GM19328 (cell line): ENCODE data around the gene SCN11A.
"Not testable (repeated sequence)": the region's sequence is repeated elsewhere in the genome, so short reads cannot be mapped to it uniquely, and the experiment has no call there.

Experiments used
- ATAC-seq: cut with Tn5 transposase; IDR thresholded peaks from one replicate; pipeline ENCODE4 v1.9.1; 2021; ENCODE audit warnings: mild to moderate bottlenecking, moderate library complexity; ENCODE audit not compliant: unreplicated experiment

SCN11A gene

GRCh38 chr3:39067286-39067685 lies 15.5 kb upstream of the SCN11A start:
- ATAC-seq, result no peak

DNA sequence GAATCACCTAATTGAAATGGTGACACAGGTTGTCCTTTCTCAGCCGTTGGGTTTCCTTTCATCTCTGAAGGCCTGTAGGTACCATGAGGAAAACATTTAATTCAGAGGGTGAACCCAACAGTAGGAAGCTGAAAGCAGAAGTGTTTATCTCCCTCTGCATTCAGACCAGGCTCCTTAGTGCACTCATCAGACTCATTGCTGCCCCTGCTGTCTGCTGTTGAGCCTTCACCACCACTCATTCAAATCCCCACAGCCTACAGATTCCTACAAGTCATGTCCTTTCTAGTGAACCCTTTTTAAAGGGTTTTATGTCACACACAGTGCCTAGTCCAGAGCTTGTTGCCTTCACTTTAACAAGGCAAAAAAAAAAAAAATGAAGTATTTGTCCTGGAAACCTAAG lies 13.5 kb upstream of the SCN11A start:
- peak; percentile 97 for ATAC-seq

GRCh38 chr3:39064646-39065045 lies 12.9 kb upstream of the SCN11A start:
- ATAC-seq, result no peak

GRCh38 chr3:39063143-39063542 lies 11.4 kb upstream of the SCN11A start:
- no peak for ATAC-seq

DNA sequence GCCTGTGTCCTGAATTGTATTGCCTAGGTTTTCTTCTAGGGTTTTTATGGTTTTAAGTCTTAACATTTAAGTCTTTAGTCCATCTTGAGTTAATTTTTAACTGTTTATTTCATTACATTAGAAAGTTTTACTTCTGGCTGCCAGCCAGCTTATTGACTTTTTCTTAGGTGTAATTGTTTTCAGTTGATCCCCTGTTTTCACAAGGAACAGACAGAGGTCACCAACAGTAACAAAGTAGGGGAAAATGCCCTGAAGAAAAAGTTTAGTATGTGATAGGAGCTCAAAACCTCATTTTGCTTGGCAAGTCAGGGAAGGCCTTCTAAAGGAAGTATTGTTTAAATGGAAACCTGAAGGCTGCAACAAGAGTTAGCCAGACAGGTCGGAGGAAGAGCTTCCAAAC lies 10.4 kb upstream of the SCN11A start:
- ATAC-seq, result no peak

DNA sequence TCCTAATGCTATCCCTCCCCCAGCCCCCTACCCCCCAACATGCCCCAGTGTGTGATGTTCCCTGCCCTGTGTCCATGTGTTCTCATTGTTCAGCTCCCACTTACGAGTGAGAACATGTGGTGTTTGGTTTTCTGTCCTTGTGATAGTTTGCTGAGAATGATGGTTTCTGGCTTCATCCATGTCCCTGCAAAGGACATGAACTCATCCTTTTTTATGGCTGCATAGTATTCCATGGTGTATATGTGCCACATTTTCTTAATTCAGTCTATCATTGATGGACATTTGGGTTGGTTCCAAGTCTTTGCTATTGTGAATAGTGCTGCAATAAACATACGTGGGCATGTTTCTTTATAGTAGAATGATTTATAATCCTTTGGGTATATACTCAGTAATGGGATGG lies 9.5 kb upstream of the SCN11A start:
- ATAC-seq, result not testable (repeated sequence)

GRCh38 chr3:39056151-39056550 lies 4.4 kb upstream of the SCN11A start:
- ATAC-seq, result no peak

DNA sequence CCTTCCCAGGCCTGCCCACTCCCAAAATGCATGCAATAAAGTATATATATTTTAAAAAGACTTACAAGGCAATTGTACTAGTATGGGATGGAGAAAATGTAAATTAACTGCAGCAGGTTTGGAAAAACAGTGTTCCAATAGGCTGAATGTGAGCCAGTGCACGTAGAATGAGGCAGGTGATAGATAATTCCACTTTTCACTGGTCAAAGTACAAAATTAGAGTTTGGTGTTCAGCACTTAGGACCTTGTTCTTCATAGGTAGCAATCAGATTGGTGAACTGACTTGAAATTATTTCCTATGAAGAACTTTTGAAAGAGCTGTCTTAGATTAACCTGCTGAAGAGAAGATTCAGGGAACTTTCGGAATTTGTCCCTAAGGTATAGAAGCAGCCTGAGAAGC lies 2.0 kb upstream of the SCN11A start:
- no peak for ATAC-seq

- no peak for ATAC-seq
Measured at GRCh38 chr3:39052583-39052982, 839 bp upstream of the SCN11A start.

- ATAC-seq, result no peak
Measured at GRCh38 chr3:39050029-39050428, 1.7 kb downstream of the SCN11A start.

GRCh38 chr3:39038165-39038564 lies 13.6 kb downstream of the SCN11A start:
- no peak for ATAC-seq

GRCh38 chr3:39029556-39029955 lies 22.2 kb downstream of the SCN11A start:
- ATAC-seq, result no peak

- no peak for ATAC-seq
Measured at GRCh38 chr3:39028546-39028945, 23.2 kb downstream of the SCN11A start.

- no peak for ATAC-seq
Measured at GRCh38 chr3:39025222-39025970, 26.3 kb downstream of the SCN11A start.

DNA sequence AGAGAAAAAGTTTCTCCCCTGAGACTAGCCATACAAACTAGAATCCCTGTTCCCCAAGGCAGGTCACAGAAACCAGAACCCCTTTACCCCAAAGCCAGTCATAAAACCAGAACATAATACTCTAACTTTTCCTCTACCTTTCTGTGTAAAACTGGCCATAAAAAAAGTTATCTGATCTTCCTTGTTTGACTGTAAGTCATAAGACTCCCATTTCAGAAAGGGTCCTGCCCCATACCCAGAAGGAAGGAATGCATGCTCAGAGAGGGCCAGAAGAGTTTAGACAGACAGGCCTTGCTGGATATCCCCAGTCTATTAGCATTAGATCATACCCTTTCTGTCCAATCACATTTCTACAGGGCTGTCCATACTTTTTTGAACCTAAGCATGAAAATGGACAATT lies 27.2 kb downstream of the SCN11A start:
- no peak for ATAC-seq

GRCh38 chr3:39022286-39022630 lies 29.5 kb downstream of the SCN11A start:
- ATAC-seq, result no peak

GRCh38 chr3:39021465-39022285 lies 30.1 kb downstream of the SCN11A start:
- ATAC-seq, result no peak

GRCh38 chr3:39021029-39021428 lies 30.7 kb downstream of the SCN11A start:
- no peak for ATAC-seq

GRCh38 chr3:39019299-39019698 lies 32.4 kb downstream of the SCN11A start:
- no peak for ATAC-seq

DNA sequence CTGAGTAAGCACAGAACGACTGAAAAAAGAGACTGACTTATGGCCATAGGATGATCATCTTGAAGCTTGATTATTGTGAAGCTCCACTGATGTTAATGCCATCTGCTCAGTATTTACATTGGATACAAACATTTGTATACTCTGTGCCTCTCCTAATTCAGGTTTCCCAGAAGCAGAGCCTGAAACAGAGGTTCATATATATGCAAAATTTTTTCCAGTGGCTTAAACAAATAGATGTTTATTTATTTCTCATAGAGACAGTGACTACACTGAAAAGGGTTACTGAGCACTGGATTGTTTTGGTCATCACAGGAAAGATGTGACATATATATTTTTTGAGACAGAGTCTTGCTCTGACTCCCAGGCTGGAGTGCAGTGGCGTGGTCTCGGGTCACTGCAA lies 36.3 kb downstream of the SCN11A start:
- no peak for ATAC-seq

- ATAC-seq, result no peak
Measured at GRCh38 chr3:39013921-39014509, 37.7 kb downstream of the SCN11A start.

- ATAC-seq, result no peak
Measured at GRCh38 chr3:39013289-39013688, 38.5 kb downstream of the SCN11A start.
